Endothelial cell of umbilical vein (primary cell): ENCODE data around the gene MAML2. TPM values are rescaled to one million over a fixed set of nuclear protein-coding genes. Genes with fewer than 3 reads are reported as not detected.

Experiments used
- BruUV-seq: library from RNA; stranded (reverse); fragments of 400-500 nt; replicated peaks from 2 replicates; lab custom pipeline; 2021; lab: Mats Ljungman, UMichigan
- CTCF ChIA-PET: fragments of 300-600, 350-600 bp; sonication (Branson Sonifier 250); formaldehyde crosslinking; loops from one replicate; lab custom pipeline; 2021; ENCODE audit warnings: antibody characterized with exemption, inconsistent platforms; lab: Charles Lee
- POLR2A ChIA-PET: fragments of 300-600, 350-600 bp; sonication (Branson Sonifier 250); formaldehyde crosslinking; loops from one replicate; lab custom pipeline; 2021; ENCODE audit warnings: antibody characterized with exemption, inconsistent platforms; lab: Charles Lee
- DNase-seq: peaks from one replicate; pipeline ENCODE4 v3.0.0-alpha.2; 2011; ENCODE audit warnings: low read depth, low spot score
- FAIRE-seq: peaks from 2 replicates; lab custom pipeline; 2011; peaks lifted over from hg19 to GRCh38; lab: Jason Lieb, UNC
- H2AFZ ChIP-seq: 2 replicates; pipeline ENCODE4 v1.6.0; 2012; ENCODE audit warnings: low read depth, low read length, control low read depth, inconsistent platforms
- H3K27ac ChIP-seq: 2 replicates; pipeline ENCODE4 v1.5.1; 2011; ENCODE audit warnings: low read depth, mild to moderate bottlenecking, control low read depth, low read length, moderate library complexity; ENCODE audit not compliant: insufficient read depth
- H3K27me3 ChIP-seq, 2 experiments: 2 replicates each; pipeline versions ENCODE4 v1.6.0 to v1.6.1; 2011; ENCODE audit warnings: low read length in 2 of 2, mixed read lengths in 1 of 2; ENCODE audit not compliant: control insufficient read depth in 2 of 2, insufficient read depth in 2 of 2
- H3K36me3 ChIP-seq, 2 experiments: 2 replicates in 1 of 2; 3 replicates in 1 of 2; pipeline ENCODE4 v1.5.1; 2011; ENCODE audit warnings: low read length in 2 of 2, mild to moderate bottlenecking in 1 of 2, moderate library complexity in 1 of 2; ENCODE audit not compliant: control insufficient read depth in 2 of 2, insufficient read depth in 2 of 2; ENCODE audit errors: extremely low read depth in 1 of 2
- H3K4me1 ChIP-seq: 3 replicates; pipeline ENCODE4 v1.5.1; 2011; ENCODE audit warnings: mild to moderate bottlenecking, low read length; ENCODE audit not compliant: control insufficient read depth, insufficient read depth; ENCODE audit errors: extremely low read depth
- H3K4me2 ChIP-seq: 2 replicates; pipeline ENCODE4 v1.6.1; 2011; ENCODE audit warnings: low read length, control low read depth, mixed read lengths; ENCODE audit not compliant: insufficient read depth
- H3K4me3 ChIP-seq, 3 experiments: fragments of 200-600 bp in 1 of 3; sonication (generic), shearing (Covaris generic) in 1 of 3; replicated peaks in 1 of 3; 2 replicates each; pipeline ENCODE4 v1.5.1; 2011 to 2016; ENCODE audit warnings: control low read depth in 3 of 3, low read length in 3 of 3, mild to moderate bottlenecking in 2 of 3, inconsistent platforms in 1 of 3, low read depth in 1 of 3, moderate library complexity in 1 of 3; ENCODE audit not compliant: insufficient read depth in 1 of 3
- H3K79me2 ChIP-seq: 2 replicates; pipeline ENCODE4 v1.6.0; 2012; ENCODE audit warnings: low read length, inconsistent platforms; ENCODE audit not compliant: control insufficient read depth, insufficient read depth
- H3K9ac ChIP-seq: replicated peaks from 2 replicates; pipeline ENCODE3; 2011; ENCODE audit warnings: low read length, control low read depth; ENCODE audit not compliant: insufficient read depth; ENCODE audit errors: extremely low read depth
- H3K9me1 ChIP-seq: replicated peaks from 3 replicates; pipeline ENCODE4 v1.6.0; 2011; ENCODE audit warnings: mild to moderate bottlenecking, low read length; ENCODE audit not compliant: control insufficient read depth, insufficient read depth; ENCODE audit errors: extremely low read depth
- H3K9me3 ChIP-seq: replicated peaks from 2 replicates; pipeline ENCODE4 v1.5.1; 2012; ENCODE audit warnings: low read length, inconsistent platforms; ENCODE audit not compliant: control insufficient read depth, insufficient read depth
- H4K20me1 ChIP-seq: replicated peaks from 2 replicates; pipeline ENCODE3; 2011; ENCODE audit warnings: mild to moderate bottlenecking, low read length; ENCODE audit not compliant: control insufficient read depth, insufficient read depth; ENCODE audit errors: extremely low read depth
- FOS ChIP-seq: IDR thresholded peaks from 2 replicates; pipeline ENCODE4 v1.6.1; 2011; ENCODE audit warnings: mild to moderate bottlenecking, low read length, moderate library complexity, borderline replicate concordance; ENCODE audit not compliant: insufficient read depth
- JUN ChIP-seq: IDR thresholded peaks from 2 replicates; pipeline ENCODE4 v1.6.1; 2011; ENCODE audit warnings: borderline replicate concordance, low read depth; ENCODE audit not compliant: insufficient read length, insufficient read depth
- MYC ChIP-seq: IDR thresholded peaks from one replicate; pipeline ENCODE4 v1.6.1; 2011; ENCODE audit warnings: mild to moderate bottlenecking, low read depth, low read length
- POLR2A ChIP-seq: IDR thresholded peaks from 2 replicates; pipeline ENCODE4 v1.6.1; 2012; ENCODE audit warnings: low read depth, mild to moderate bottlenecking, control low read depth, low read length
- POLR2AphosphoS5 ChIP-seq: IDR thresholded peaks from 2 replicates; pipeline ENCODE4 v1.6.1; 2012; ENCODE audit warnings: low read depth, mild to moderate bottlenecking, control low read depth, low read length, moderate library complexity; ENCODE audit not compliant: insufficient read depth
- dilution Hi-C: fragments of 300-500 bp; cut with MboI; formaldehyde crosslinking; loops from one replicate; pipeline ENCODE4 v1.15.0; 2019; ENCODE audit warnings: low sequenced_read_pairs; ENCODE audit not compliant: extremely low pct_ligation_motif_present
- intact Hi-C: fragments of 100-400 bp; cut with micrococcal nuclease; formaldehyde crosslinking; loops from one replicate; pipeline ENCODE4 v1.10.0; 2022
- polyA plus RNA-seq, 4 experiments: library from polyadenylated mRNA; depleted of rRNA in 3 of 4; stranded (reverse) in 3 of 4; unstranded in 1 of 4; fragments of >200 nt; gene quantifications; 2 replicates each; pipeline versions ENCODE4 v1.2.1 to v1.2.3, GENCODE V29; 2011 to 2012; ENCODE audit warnings: missing spikeins in 1 of 4
- total RNA-seq: library from RNA; stranded (reverse); gene quantifications from 2 replicates; pipeline ENCODE4 v1.2.3, GENCODE V29; 2021
- TF ChIP-seq, protein P1 (sequence below): IDR thresholded peaks from 2 replicates; pipeline ENCODE4 v1.6.1; 2011; ENCODE audit not compliant: insufficient read depth, insufficient read length
- TF ChIP-seq, protein P2 (sequence below), 2 donors: IDR thresholded peaks; 1 replicate in 1 of 2; 2 replicates in 1 of 2; pipeline ENCODE4 v1.5.1; 2011; ENCODE audit warnings: low read length in 2 of 2, mild to moderate bottlenecking in 2 of 2, moderate library complexity in 2 of 2, control low read depth in 1 of 2, inconsistent platforms in 1 of 2, low read depth in 1 of 2; ENCODE audit not compliant: insufficient read depth in 1 of 2; ENCODE audit errors: extremely low read depth in 1 of 2

Gene MAML2
- total and polyA plus RNA-seq, 2 donors (not counting 3 experiments of a cell fraction or from before 2014, with no cell fraction given) = 12.4 to 16.8 TPM

GRCh38 chr11:96016978-96017502, 326.0 kb downstream of the MAML2 start:
- H2AFZ ChIP-seq = no peak overlapping the region
- dilution Hi-C loops (no loop called here), intact Hi-C loops (no loop called here)
- peaks cover 5% of the 10 kb centered on the region for H3K4me1 ChIP-seq
- no peak overlapping the region for H3K4me2 ChIP-seq
- POLR2A ChIA-PET = no interaction called here
- H4K20me1 ChIP-seq = no peaks in the 10 kb centered on the region
- no peak overlapping the region for H3K4me3 ChIP-seq
- no peaks in the 10 kb centered on the region for H3K9me3 ChIP-seq
- no peaks in the 10 kb centered on the region for H3K27me3 ChIP-seq
- FAIRE-seq (no peak), DNase-seq (no peak)
- TF ChIP-seq POLR2A (no peak), POLR2AphosphoS5 (no peak), MYC (no peak), FOS (no peak), JUN (no peak)
- TF ChIP-seq, protein P1, sequence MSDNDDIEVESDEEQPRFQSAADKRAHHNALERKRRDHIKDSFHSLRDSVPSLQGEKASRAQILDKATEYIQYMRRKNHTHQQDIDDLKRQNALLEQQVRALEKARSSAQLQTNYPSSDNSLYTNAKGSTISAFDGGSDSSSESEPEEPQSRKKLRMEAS = no peak
- TF ChIP-seq, protein P2, sequence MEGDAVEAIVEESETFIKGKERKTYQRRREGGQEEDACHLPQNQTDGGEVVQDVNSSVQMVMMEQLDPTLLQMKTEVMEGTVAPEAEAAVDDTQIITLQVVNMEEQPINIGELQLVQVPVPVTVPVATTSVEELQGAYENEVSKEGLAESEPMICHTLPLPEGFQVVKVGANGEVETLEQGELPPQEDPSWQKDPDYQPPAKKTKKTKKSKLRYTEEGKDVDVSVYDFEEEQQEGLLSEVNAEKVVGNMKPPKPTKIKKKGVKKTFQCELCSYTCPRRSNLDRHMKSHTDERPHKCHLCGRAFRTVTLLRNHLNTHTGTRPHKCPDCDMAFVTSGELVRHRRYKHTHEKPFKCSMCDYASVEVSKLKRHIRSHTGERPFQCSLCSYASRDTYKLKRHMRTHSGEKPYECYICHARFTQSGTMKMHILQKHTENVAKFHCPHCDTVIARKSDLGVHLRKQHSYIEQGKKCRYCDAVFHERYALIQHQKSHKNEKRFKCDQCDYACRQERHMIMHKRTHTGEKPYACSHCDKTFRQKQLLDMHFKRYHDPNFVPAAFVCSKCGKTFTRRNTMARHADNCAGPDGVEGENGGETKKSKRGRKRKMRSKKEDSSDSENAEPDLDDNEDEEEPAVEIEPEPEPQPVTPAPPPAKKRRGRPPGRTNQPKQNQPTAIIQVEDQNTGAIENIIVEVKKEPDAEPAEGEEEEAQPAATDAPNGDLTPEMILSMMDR (IDR thresholded peaks at IDR 0.05; ENCODE audit: extremely low read depth in 1 of 2, insufficient read depth in 1 of 2, low read depth in 1 of 2, low read length in 2 of 2) = no peak
- H3K9ac ChIP-seq = no peak overlapping the region
- no peaks in the 10 kb centered on the region for H3K36me3 ChIP-seq
- CTCF ChIA-PET = interaction anchor here (1.2 to 1.5 kb wide), 3 partner anchors 13 to 322 kb away, joined by 3 to 4 read pairs (median 3); no protein-coding TSS in a partner anchor
- no peak overlapping the region for H3K27ac ChIP-seq
- no peaks in the 10 kb centered on the region for H3K9me1 ChIP-seq
- BruUV-seq = no TSS peak
- H3K79me2 ChIP-seq = no peaks in the 10 kb centered on the region
